ENCODE measurements around the gene PTGIS.
"Not testable (repeated sequence)": the region's sequence is repeated elsewhere in the genome, so short reads cannot be mapped to it uniquely, and the experiment has no call there.

PTGIS gene

DNA sequence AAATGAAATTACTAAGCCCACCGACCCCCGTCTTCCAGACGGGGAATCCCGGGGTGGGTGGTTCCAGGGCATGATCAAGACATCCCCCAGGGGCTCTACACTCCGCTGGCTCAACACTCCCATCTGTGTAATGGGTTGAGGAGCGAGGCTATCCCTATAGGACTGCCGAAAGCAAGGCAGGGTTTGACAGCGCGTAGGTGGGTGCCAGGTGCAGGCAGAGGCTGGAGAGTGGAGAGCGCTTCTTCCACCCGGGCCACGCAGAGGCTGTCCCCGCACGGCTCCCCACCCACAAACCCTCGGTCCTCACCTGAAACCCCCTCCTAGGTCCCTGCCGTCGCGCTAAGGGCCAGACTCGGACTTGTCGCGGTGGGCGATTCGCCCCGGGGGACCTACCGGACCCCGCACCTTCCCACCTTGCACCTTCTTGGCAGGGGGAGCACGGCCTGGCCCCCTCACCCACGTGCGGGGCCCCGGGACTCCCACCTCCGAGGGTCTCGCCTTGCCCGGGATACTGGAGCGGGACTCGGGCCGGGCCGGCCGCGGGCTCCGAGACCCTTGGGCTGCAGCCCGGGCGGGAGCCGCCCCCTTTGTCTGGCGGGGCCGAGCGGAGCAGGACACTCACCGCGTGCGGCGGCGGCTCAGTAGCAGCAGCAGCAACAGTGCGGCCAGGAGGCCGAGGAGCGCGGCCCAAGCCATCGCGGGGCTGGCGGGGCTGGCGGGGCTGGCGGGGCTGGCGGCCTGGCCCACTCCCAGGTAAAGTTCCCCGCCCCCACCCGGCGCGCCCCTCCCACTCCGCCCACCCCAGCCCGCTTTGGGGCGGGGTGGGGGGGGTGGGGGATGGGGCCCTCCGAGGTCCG is at the start of gene PTGIS:
PTGIS (minus strand) TSS at position 717 of the 857 bp plus-strand sequence; CDS start at position 696, 21 bp downstream.
- DNase-seq: no peak

DNA sequence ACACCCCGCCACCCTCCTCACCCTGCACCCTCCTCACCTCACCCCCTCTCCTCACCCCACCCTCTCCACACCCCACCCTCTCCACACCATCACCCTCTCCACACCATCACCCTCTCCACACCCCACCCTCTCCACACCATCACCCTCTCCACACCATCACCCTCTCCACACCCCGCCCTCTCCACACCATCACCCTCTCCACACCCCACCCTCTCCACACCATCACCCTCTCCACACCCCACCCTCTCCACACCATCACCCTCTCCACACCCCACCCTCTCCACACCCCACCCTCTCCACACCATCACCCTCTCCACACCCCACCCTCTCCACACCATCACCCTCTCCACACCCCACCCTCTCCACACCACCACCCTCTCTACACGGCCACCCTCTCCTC is 49.5 kb upstream of the PTGIS start:
- not testable (repeated sequence) for DNase-seq

DNA sequence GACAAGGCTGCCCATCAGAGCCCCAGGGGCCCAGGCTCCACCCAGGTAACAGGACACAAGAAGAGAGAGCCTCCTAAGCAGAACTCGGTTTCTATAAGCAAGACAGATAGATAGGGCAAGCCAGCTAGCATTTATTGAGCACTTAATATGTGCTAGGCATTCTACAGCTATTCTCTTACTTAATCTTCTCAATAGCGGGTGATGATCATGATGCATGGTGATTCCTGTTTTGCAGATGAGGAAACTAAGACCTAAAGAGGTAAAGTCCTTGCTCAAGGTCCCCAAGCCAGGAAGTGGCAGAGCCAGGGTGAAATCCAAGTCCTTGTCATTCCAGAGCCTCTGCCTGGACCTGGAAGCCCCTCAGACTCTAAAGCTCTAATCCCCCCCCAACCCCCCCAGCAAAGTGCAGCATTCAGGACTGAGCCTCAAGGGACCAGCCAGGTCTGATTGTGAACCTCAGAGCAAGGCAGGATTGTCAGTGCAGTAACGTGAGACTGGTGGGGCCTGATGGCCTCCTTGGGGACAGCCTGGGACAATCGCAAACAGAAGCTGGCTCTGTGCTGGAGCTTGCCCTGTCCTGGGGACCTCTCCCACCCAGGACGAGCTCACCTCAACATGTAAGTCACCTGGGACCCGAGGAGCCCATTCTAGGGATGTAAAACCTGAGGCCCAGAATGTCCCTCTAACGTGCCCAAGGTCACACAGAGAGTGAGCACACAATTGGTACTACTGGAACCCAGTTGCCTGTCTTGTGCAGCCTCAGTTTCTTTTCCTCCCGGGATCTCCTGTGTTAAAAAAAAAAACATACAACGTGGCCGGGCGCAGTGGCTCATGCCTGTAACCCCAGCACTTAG is 48.4 kb upstream of the PTGIS start:
- DNase-seq: no peak

DNA sequence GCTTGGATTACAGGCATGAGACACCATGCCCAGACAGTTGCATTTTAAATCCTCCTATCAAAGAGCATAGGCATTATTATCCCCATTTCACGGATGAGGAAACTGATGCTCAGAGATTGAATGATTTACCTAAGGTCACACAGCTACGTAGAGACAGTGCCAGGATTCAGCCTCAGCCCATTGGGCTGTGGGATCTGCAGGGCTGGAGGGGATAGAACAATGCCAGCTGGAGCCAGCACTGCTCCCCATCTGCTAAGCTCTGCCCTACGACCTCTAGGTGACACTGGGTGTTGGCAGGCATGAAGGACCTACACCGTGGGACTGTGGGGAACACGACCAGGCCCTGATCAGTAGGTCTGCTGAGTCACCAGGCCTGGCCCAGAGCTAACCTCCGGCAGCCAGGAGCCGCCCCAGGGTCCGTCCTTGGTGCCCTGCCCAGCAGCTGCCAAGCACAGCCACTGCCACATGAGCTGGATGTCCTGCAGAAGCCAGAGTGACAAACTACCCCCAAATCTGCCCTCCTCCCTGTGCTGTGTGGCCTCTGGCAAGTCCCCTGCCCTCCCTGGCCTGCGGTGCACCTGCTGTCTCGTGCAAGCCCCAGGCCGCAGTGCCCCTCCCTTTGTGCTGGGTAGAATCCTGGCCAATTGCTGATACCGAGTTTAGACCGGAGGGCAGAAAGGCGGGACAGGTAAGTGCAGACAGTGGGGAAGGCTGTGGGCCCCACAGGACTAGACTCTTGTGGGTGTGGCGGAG is 47.6 kb upstream of the PTGIS start:
- no peak for DNase-seq

DNA sequence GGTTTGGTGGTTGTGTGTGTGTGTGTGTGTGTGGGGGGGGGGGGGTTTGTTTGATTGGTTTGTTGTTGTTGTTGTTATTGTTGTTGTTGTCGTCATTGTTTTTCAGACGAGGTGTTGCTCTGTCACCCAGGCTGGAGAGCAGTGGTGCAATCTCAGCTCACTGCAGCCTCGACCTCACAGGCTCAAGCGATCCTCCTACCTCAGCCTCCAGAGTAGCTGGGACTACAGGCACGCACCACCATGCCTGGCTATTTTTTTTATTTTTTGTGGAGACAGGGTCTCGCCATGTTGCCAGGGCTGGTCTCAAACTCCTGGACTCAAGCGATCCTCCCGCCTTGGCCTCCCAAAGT is 47.1 kb upstream of the PTGIS start:
- not testable (repeated sequence) for DNase-seq

DNA sequence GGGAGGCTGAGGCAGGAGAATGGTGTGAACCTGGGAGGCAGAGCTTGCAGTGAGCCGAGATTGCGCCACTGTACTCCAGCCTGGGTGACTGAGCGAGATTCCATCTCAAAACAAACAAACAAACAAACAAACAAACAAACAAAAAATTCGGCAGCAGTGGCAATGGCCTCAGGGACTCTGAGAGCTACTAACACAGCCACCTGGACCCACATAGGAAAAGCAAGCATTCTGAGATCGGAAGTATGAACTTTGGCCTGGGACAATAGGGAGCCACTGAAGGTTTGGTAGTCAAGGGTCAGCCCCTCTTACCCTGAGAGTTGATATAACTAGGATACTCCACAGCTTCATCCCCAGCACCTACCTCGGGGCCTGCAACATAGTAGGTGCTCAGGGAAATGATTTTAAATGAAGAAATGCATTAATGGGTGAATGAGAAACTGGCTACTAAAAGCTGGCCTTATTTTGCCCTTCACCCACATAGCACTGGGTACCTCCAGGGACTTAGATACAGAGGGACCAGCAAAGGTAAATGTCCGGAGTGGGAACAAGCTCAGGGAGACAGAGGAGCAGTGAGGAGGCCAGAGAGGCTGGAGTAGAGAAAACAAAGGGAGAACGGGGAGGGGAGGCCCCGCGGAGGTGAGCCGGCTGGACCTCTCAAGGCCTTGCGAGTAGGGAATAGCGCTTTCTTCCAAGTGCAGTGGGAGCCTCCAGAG is 46.6 kb upstream of the PTGIS start:
- no peak for DNase-seq

DNA sequence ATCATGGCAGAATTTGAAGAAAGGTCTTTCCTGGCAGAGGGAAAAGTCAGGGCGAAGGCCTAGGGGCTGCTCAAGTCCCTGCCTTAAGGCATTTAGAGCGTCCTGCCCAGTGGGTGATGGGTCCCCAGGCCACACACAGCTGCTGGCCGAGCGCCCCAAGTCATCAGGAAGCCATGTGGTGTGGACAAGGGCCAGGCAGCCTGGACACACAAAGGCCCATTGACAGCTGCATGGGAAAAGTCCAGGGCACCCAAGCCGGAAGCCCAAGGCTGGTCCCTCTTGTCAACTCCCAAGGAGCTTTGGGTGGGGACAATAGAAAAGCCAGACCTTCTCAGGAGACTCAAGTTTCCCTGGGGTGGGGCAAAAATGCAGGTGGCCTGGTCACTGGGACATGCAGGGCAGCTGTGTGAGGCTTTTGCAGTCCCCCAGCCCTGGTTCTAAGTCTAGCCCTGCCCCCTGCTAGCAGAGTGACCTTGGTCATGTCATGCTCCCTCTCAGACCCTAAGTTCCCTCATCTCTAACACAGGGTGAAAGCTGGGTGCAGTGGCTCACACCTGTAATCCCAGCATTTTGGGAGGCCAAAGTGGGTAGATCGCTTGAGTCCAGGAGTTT is 44.3 kb upstream of the PTGIS start:
- DNase-seq: no peak

DNA sequence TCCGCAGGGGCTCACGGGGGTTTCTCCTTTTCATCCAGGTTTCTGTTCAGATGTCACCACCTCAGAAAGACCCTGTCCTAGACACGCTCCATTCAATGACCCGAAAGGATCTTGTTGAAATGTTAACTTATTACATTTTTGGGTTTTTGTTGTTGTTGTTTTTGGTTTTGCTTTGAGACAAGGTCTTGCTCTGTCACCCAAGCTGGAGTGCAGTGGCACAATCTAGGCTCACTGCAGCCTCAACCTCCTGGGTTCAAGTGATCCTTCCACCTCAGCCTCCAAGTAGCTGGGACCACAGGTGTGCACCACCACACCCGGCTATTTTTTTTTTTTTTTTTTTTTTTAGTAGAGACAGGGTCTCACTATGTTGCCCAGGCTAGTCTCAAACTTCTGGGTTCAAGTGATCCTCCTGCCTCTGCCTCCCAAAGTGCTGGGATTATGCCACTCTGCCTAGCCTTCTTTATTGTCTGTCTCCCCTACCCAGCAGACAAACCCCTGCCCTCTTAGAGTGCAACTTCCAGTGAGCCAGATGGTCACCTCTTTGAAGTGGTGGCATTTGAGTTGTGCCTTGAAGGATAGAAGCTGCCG is 43.7 kb upstream of the PTGIS start:
- not testable (repeated sequence) for DNase-seq

DNA sequence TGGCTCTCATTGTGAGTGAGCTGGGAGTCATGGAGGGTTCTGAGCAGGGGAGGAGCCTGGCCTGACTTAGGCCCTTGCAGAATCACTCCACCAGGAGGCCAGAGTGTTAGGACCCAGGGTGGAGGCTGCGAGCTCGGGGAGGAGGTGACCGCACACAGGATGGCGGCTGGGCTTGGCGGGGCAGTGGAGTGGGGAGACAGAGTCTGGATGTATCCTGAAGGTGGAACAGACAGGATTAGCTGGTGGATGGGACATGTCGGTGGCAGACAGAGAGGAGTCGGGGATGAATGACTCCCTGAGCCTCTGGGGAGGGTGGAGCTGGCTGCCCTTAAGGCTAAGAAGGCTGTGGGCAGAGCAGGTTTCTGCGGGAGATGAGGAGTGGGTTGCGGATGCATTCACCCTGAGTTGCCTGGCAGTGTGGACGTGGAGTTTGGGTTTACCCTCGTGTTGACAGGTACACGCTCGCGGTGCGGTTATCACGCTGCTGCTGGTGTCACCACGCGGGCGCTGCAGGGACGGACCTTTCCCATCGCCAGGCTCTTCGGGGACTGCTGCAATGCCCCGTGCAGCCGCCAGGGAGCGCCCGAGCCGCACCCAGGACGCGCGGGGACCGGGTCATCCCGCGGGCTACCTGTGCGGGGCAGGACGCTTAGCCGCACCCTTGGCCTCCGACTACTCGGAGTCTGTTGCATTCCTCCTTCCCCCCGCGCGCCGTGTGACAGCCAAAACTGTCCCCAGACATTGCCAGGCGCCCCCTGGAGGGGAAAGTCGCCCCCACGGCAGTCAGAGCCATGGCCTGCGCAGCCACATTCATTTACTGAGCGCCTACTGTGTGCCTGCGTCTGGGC is 43.0 kb upstream of the PTGIS start:
- DNase-seq: peak; percentile 94

DNA sequence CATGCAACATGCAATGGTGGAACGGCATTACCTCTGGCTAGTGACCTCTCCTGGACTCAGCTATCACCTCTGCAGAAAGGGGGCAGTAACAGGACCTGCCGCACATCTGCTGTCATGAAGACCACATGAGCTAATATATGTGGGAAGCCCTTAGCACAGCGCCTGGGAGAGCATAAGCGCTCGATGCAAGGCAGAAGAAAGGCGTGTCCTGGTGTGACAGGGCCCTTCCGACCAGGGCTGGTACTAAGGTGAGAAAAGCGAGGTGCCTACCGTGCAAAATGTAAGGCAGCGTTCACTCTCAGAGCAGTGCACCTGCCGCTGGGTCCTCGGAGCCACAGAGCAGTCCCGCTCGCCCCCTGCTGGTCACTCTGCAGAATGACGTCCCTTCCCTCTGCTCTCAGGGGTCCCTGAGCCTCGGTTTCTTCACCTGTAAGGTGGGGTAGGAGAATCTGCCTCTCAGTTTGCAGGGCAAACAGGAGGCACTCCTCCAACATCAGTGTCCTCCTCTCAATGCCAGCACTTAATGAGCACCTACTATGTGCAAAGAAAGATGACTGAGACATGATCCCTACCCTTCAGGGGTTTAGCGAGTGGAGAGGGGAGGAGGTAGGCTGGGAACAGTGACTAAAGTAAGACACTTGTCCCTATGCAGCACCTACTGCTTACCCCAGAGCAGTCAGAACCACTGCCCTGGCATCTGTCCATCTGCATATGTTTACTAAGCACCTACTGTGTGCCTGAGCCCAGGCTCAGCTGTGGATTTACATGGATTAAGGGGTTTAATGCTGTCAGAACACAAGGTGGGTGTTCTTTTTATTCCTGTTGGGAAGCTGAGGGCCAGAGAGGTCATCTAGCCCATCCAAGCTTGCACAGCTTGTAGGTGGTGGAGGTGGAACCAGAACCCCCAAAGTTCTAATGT is 41.1 kb upstream of the PTGIS start:
- peak; percentile 90 for DNase-seq

DNA sequence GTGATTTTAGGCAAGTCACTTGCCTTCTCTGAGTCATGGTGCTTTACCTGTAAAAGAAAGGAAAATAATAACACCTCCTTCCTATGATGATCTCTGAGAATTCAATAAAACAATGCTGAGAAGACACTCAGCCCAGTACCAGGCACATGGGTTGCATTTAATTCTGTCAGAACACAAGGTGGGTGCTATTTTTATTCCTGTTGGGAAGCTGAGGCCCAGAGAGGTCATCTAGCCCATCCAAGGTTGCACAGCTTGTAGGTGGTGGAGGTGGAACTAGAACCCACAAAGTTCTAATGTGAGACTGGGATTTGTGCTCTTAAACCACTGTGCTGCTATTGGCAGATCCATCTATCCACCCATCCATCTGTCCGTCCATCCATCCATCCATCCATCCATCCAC is 39.6 kb upstream of the PTGIS start:
- DNase-seq: no peak

DNA sequence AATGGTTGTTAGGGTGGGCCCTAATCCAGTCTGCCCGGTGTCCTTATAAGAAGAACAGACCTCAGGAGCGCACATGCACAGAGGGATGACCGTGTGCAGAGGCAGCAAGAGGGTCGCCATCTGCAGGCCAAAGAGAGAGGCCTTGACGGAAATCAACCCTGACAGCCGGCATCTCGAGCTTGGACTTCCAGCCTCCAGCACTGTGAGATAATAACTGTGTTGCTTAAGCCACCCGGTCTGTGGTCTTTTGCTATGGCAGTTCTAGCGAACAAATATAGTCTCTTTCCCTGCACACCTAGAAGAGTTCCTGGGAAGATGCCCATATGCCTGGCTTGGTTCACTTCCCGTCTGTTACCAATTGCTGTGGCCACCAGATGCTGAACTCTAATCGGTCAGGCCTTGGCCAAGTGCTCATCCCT is 35.3 kb upstream of the PTGIS start:
- no peak for DNase-seq

DNA sequence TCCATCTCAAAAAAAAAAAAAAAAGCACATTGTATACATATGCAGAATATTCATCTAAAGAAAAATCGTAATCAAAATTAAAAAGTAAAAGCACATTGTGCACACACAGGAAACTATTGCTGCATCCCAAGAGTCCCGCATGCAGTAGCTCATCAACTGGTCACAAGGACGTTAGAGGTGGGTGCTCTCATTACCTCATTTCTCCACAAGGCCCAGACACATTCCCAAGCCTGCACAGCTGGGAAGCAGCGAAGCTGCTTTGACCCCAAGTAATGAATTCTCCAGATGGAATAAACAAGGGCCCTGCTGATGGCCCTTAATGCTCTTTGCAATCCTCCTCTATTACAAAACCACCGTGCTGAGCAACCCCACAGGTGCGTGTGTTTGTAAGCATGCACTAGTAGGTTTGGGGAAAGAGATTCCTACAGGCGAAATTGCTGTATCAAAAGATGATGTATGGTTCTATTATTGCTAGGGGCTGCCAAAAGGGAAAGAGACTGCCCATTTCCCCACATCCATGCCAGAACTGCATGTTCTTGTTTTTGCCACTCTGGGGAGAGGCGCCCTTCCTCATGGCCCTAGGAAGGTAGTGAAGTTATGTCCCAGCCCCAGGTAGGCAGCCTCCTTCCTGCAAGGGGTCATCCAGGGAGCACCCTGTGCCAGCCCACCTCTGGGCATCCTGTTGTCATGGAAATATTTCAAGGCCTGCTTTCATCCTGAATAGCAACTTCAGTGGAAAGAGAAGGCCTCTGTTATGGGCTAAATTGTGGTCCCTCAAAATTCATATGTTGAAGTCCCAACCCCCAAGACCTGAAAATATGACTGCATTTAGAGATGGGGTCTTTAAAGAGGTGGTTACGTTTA is 34.6 kb upstream of the PTGIS start:
- no peak for DNase-seq

DNA sequence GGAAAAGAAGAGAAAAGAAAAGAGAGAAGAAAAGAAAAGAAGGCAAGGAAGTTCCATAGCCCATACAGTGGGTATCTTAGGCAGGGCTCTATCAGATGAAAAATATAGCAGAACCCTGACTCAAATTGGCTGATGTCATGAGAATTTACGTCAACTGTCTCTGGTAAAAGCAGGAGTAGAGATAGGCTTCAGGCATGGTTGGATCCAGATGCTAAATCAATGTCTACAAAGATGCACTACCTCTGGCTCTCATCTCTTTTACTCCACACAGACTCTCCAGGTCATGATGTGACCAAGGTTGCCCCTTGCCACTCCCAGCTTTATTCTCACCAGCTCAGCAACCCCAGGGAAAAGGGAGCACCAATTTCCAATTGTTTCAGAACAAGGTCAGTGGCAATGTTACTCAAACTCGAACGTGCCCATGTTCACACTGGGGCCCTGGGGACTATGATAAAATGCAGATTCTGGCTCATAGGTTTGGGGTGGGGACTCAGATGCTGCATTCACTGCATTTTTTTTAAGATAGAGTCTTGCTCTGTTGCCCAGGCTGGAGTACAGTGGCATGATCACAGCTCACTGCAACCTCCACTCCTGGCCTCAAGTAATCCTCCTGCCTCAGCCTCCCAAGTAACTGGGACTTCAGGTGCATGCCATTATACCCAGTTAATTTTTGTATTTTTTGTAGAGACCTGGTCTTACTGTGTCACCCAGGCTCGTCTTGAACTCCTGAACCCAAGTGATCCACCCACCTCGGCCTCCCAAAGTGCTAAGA is 33.4 kb upstream of the PTGIS start:
- no peak for DNase-seq

DNA sequence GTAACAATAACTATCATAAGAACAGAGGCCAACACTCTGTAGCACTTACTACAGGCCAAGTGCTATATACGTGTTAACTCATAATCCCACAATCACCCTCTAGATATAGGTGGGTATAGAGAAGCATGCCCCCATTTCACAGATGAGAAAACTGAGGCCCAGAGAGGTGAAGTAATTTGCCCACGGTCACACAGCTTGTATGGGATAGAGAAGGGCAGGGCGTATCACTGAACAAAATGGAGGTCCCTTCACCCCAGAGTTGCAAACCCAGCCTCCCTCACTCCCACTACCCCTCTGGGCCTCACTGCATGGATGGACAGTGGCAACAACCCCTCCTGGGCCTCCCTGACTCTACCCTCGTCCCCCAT is 31.8 kb upstream of the PTGIS start:
- no peak for DNase-seq

DNA sequence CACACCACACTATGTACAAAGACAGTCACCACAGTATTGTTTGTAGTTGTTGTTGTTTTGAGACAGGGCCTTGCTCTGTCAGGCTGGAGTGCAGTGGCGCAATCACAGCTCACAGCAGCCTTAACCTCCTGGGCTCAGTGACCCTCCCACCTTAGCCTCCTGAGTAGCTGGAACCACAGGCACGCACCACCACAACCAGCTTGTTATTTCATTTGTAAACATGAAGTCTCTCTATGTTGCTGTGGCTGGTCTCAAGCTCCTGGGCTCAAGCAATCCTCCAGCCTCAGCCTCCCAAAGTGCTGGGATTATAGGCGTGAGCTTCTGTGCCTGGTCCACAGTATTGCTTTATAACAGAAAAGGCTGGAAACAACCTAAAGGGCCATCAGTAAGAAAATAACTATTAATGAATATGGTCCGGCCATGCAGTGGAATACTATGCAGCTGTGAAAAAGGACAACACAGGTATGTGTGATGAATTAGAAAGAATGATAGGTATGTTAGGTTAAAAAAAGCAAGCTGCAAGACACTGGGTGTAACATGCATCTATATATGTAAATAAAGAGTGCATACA is 30.0 kb upstream of the PTGIS start:
- no peak for DNase-seq

DNA sequence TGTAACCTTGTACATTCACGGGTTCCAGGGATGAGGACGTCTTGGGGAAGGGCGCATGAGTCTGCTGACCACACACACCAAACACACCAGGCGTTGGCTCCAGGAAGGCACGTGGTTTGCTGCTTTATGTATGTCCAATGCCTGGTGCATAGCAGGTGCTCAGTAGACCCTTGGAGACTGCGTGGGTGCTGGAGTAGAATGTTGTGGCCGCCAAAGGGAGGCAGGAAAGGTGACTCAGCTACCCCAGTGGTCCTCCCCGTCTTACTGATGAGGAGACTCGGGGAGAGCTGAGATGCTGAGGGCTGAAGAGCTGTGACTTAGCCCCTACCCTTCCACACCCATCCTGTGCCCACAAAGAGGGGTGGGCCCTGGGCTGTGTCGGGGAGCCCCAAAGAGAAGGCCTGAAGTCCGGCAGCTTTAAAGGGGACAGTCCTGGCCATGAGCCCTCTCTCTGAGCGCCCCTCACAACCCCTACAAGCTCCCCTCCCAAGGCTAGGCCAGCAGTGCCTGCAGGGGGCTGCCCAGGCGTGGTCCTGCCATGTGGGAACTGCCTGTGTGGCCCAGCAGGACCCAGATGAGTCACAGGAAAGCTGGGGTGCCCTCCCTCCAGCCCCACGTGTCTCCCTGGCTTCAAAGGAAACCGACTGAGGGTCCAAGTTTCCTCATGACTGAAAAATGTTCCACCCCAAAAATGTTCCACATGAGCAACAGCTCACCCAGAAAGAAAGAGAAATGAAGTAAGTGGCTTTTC is 28.0 kb upstream of the PTGIS start:
- peak; percentile 86 for DNase-seq

All from activated CD8-positive, alpha-beta memory T cell treated with anti-CD3 and anti-CD28 coated beads for 24 hours (primary cell).